ENCODE results near the gene TRIM44. TPM values are rescaled to one million over a fixed set of nuclear protein-coding genes. Genes with fewer than 3 reads are reported as not detected.

The TRIM44 gene
- total RNA-seq, 1 donor from 2014 or later, result 67.4 TPM

DNA sequence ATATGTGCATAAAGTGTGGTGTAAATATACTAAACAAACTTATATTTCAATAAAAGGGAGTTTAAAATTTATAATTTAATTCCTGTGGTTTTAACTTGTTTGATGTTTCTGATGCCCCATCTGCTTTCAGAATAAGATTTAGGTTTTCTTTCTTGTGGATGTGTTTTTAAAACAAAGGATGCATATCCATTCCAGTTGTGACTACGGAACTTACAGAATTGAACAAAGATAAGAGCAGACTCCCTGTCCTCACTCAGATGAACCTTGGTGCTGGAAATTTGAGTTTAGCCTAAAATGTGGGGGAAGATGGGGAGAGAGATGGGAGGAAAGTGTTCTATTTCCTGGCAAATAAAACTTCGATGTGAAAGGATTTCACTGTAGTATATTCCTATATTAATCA lies 41.8 kb upstream of the TRIM44 start:
- H3K4me1 Mint-ChIP-seq, result peaks cover 50% of the 10 kb centered on the region
- H3K36me3 Mint-ChIP-seq (ENCODE audit: low read depth), result peaks cover 9% of the 10 kb centered on the region
- no peak overlapping the region for H3K27ac Mint-ChIP-seq (ENCODE audit: unreplicated experiment)
- peaks cover 7% of the 10 kb centered on the region for H3K27me3 Mint-ChIP-seq (ENCODE audit: low read depth)
- H3K4me3 Mint-ChIP-seq, result peak overlapping the region; percentile 95
- TF ChIP-seq, protein P1, sequence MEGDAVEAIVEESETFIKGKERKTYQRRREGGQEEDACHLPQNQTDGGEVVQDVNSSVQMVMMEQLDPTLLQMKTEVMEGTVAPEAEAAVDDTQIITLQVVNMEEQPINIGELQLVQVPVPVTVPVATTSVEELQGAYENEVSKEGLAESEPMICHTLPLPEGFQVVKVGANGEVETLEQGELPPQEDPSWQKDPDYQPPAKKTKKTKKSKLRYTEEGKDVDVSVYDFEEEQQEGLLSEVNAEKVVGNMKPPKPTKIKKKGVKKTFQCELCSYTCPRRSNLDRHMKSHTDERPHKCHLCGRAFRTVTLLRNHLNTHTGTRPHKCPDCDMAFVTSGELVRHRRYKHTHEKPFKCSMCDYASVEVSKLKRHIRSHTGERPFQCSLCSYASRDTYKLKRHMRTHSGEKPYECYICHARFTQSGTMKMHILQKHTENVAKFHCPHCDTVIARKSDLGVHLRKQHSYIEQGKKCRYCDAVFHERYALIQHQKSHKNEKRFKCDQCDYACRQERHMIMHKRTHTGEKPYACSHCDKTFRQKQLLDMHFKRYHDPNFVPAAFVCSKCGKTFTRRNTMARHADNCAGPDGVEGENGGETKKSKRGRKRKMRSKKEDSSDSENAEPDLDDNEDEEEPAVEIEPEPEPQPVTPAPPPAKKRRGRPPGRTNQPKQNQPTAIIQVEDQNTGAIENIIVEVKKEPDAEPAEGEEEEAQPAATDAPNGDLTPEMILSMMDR (conservative IDR thresholded peaks at IDR 0.05), result no peak
- DNase-seq (ENCODE audit: low read depth, low spot score), result no peak
- H3K9me3 Mint-ChIP-seq, result no peaks in the 10 kb centered on the region

DNA sequence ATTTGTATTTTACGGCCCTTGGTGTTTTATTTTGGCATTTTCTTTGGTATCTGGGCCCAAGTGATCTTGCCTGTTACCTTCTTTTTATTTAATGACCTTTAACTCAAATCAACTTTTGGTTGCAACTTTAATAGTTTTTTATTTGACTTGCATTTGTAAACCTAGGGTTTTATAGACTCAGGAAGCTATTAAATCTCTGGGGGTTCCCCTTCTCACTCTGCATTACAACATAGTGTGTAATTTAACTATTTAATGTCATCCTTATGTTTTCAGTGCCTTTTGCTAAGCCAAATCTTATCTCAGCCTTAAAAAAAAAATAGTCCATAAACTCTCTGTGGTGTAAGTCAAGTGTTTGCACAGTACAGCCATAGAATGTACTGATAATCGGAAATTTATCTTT lies 41.0 kb upstream of the TRIM44 start:
- H3K9me3 Mint-ChIP-seq, result no peaks in the 10 kb centered on the region

DNA sequence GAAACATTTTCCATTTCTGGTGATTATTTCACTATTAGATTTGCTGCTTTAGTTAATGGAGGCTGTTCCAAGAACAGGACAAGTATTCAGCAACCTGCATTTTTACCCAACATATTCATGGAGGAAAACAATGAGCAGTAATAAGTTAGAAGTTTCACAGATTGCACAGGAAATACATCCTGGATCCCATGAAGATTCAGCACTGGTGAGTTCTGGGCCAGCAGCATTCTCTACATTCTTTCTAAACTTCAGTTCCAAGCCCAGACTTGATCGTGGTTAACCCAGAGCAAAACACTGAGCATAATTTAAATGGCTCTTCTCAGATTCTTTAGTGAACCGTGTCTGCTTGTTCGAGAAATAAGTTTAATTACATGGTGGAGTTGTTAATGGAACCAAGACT lies 40.5 kb upstream of the TRIM44 start:
- no peak for DNase-seq (ENCODE audit: low read depth, low spot score)
- no peak overlapping the region for H3K27ac Mint-ChIP-seq (ENCODE audit: unreplicated experiment)
- peak overlapping the region; percentile 95 for H3K4me3 Mint-ChIP-seq
- no peaks in the 10 kb centered on the region for H3K9me3 Mint-ChIP-seq
- H3K36me3 Mint-ChIP-seq (ENCODE audit: low read depth), result peaks cover 9% of the 10 kb centered on the region
- TF ChIP-seq, protein P1 (conservative IDR thresholded peaks at IDR 0.05), result no peak
- H3K4me1 Mint-ChIP-seq, result peaks cover 47% of the 10 kb centered on the region
- peaks cover 4% of the 10 kb centered on the region for H3K27me3 Mint-ChIP-seq (ENCODE audit: low read depth)

More for the DNA sequence above, 41.0 kb upstream of the TRIM44 start:
- H3K27me3 Mint-ChIP-seq (ENCODE audit: low read depth), result peaks cover 4% of the 10 kb centered on the region
- peaks cover 47% of the 10 kb centered on the region for H3K4me1 Mint-ChIP-seq
- H3K4me3 Mint-ChIP-seq, result peak overlapping the region; percentile 95
- peaks cover 9% of the 10 kb centered on the region for H3K36me3 Mint-ChIP-seq (ENCODE audit: low read depth)
- no peak for DNase-seq (ENCODE audit: low read depth, low spot score)
- TF ChIP-seq, protein P1 (conservative IDR thresholded peaks at IDR 0.05), result no peak
- H3K27ac Mint-ChIP-seq (ENCODE audit: unreplicated experiment), result no peak overlapping the region

DNA sequence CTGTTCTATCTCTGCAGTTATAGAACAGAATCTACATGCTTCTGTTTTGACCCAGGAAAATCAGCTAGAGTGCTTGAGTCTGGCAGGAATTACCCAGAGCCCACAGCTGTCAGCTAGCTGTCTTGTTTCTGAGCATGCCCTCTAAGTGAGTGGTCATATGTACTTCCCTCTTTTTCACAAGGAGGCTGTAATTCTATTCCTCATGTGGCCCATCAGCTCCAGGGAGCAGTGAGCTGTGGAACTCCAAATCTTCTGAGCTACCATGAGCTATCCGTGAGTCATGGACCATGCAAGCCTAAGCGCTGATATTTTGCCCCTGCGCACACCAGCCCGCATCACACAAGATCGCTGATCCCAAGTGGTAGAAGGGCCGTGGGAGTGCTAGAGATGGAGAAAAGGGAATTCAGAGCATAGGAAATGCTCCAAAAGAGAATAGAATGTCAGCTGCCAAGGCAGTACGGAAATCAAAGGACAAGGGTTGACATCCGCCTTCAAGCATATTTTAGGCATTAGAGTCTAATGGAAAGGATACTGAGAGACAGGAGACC lies 38.9 kb upstream of the TRIM44 start:
- H3K4me3 Mint-ChIP-seq, result peak overlapping the region; percentile 24
- no peaks in the 10 kb centered on the region for H3K27me3 Mint-ChIP-seq (ENCODE audit: low read depth)
- H3K36me3 Mint-ChIP-seq (ENCODE audit: low read depth), result peaks cover 7% of the 10 kb centered on the region
- no peak overlapping the region for H3K27ac Mint-ChIP-seq (ENCODE audit: unreplicated experiment)
- H3K4me1 Mint-ChIP-seq, result peaks cover 40% of the 10 kb centered on the region
- no peaks in the 10 kb centered on the region for H3K9me3 Mint-ChIP-seq
- TF ChIP-seq, protein P1 (conservative IDR thresholded peaks at IDR 0.05), result no peak
- DNase-seq (ENCODE audit: low read depth, low spot score), result no peak

DNA sequence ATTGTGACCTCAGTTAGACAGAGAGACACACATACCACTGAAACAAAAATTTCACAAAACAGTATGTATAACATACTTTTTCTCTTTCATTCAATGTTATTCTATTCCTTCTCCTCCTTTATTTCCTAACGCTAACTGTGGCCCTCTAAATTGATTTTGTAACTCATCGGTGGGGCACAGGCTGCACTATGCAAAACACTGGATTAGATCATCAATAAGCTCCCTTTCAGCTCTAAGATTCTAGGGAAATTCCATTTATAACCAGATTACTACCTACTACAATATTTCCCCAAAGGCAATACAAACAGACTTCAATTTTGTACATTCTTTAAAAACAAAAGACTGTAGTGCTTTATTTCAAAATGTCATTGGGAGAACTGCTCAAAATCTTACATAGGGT lies 38.3 kb upstream of the TRIM44 start:
- Mint-ChIP-seq H3K4me3 (no peak overlapping the region), H3K4me1 (peaks cover 44% of the 10 kb centered on the region), H3K9me3 (no peaks in the 10 kb centered on the region), H3K36me3 (ENCODE audit: low read depth) (peaks cover 7% of the 10 kb centered on the region), H3K27me3 (ENCODE audit: low read depth) (peaks cover 3% of the 10 kb centered on the region), H3K27ac (ENCODE audit: unreplicated experiment) (no peak overlapping the region)
- DNase-seq (ENCODE audit: low read depth, low spot score), result no peak
- TF ChIP-seq, protein P1 (conservative IDR thresholded peaks at IDR 0.05), result no peak
